ENCODE measurements around the gene GALNS. TPM values are rescaled to one million over a fixed set of nuclear protein-coding genes. Genes with fewer than 3 reads are reported as not detected.

GALNS gene
- total RNA-seq, 1 experiment from 2014 or later, result 81.6 TPM

DNA sequence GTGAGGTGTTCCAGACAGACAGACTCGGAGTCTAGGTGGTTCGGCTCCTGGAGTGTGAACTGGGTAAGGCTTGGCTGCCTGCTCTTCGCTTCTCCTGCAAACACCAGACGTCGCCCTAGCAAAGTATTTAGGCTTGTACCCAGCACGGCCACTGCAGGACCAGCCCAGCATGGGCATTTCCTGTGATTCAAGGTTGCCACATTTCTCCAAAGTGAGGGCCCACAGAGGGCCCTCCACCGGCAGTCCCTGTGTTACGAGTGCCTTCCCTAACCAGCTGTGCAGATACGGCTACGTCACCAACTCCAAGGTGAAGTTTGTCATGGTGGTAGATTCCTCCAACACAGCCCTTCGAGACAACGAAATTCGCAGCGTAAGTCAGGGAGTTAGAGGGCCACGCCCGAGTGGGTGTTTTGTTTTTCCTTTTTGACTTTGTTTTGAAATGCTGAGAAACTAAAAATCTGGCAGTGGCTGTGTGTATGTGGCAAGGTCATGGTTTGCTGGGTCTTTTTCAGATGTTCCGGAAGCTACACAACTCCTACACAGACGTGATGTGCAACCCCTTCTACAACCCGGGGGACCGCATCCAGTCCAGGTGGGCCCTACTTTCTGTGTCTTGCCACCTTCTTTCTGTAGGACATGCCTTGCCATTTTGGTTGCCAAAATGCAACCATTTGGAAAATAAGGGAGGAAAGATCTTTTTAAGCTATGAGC is 2.8 kb upstream of the GALNS start:
- Histone ChIP-seq H3K9me3 (ENCODE audit: control insufficient read depth, insufficient read depth, low read depth, low read length) (no peaks in the 10 kb centered on the region), H3K4me1 (ENCODE audit: control insufficient read depth, insufficient read depth, low read length) (peaks cover 9% of the 10 kb centered on the region; the same call in 1 of the 2 replicates), H3K27ac (ENCODE audit: low read length) (no peak overlapping the region), H3K36me3 (ENCODE audit: control insufficient read depth, insufficient read depth, low read length) (peaks cover 6% of the 10 kb centered on the region; the same call in 1 of the 2 replicates), H3K27me3 (ENCODE audit: control insufficient read depth, insufficient read depth, low read length) (no peaks in the 10 kb centered on the region), H3K4me3 (ENCODE audit: low read depth in 2 of 2, low read length in 2 of 2) (no peak overlapping the region)
- no peak for ATAC-seq
- ChIA-PET POLR2A (no interaction called here), CTCF (no interaction called here)
- in situ Hi-C loops (cut with HindIII; ENCODE audit: low pct_unique_long_range_greater_than_20kb, low sequenced_read_pairs), result no loop called here
- no peak for DNase-seq (ENCODE audit: low read depth, low spot score)
- BruUV-seq (replicated peaks), result no TSS peak
- TF ChIP-seq POLR2AphosphoS5 (IDR thresholded peaks at IDR 0.05; ENCODE audit: low read depth, low read length), result no peak
- TF ChIP-seq CTCF (IDR thresholded peaks at IDR 0.05), result no peak
- TF ChIP-seq, protein P1, sequence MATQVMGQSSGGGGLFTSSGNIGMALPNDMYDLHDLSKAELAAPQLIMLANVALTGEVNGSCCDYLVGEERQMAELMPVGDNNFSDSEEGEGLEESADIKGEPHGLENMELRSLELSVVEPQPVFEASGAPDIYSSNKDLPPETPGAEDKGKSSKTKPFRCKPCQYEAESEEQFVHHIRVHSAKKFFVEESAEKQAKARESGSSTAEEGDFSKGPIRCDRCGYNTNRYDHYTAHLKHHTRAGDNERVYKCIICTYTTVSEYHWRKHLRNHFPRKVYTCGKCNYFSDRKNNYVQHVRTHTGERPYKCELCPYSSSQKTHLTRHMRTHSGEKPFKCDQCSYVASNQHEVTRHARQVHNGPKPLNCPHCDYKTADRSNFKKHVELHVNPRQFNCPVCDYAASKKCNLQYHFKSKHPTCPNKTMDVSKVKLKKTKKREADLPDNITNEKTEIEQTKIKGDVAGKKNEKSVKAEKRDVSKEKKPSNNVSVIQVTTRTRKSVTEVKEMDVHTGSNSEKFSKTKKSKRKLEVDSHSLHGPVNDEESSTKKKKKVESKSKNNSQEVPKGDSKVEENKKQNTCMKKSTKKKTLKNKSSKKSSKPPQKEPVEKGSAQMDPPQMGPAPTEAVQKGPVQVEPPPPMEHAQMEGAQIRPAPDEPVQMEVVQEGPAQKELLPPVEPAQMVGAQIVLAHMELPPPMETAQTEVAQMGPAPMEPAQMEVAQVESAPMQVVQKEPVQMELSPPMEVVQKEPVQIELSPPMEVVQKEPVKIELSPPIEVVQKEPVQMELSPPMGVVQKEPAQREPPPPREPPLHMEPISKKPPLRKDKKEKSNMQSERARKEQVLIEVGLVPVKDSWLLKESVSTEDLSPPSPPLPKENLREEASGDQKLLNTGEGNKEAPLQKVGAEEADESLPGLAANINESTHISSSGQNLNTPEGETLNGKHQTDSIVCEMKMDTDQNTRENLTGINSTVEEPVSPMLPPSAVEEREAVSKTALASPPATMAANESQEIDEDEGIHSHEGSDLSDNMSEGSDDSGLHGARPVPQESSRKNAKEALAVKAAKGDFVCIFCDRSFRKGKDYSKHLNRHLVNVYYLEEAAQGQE (IDR thresholded peaks at IDR 0.05; ENCODE audit: insufficient read depth in 1 of 2, low read depth in 2 of 2, low read length in 1 of 2), result no peak
- TF ChIP-seq TCF7L2 (IDR thresholded peaks at IDR 0.05; ENCODE audit: low read depth, low read length), result no peak
- no peak for TF ChIP-seq SIN3A (IDR thresholded peaks at IDR 0.05; ENCODE audit: borderline replicate concordance, insufficient read depth, low read depth, low read length)
- intact Hi-C loops (cut with micrococcal nuclease; ENCODE audit: unreplicated experiment), result no loop called here

DNA sequence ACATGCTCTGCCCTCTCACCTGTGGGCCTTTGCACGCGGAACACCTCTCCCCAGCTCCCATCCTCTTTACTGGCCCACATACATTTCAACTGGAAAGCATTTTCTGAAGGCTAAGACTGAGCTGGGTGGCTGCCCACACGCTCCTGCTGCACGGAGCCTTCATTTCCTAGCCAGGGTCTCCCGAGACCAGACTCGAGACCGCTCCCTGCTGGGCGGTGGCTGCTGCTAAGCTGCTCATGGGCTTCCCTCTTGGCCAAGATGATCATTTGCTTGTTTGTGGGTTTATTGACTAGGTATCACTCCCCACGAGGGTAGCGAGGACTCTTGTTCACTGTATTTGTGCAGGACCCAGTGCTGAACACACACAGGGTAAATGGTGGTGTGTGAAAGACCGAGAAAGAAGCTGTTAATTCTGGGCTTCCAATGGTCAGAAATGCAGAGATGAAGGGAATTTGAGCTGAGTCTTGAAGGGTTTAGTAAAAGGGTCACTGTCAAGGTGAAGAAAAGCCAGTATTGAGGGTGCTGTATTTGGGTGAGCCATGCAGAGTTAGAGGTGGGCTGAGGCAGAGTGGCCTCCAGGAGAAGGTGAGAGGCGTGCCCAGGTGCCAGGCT is 1.1 kb upstream of the GALNS start:
- H3K27ac ChIP-seq (ENCODE audit: low read length), result peak overlapping the region; percentile 84
- intact Hi-C loops (cut with micrococcal nuclease; ENCODE audit: unreplicated experiment) (no loop called here), in situ Hi-C loops (cut with HindIII; ENCODE audit: low pct_unique_long_range_greater_than_20kb, low sequenced_read_pairs) (no loop called here)
- no peaks in the 10 kb centered on the region for H3K27me3 ChIP-seq (ENCODE audit: control insufficient read depth, insufficient read depth, low read length)
- POLR2A ChIA-PET, result no interaction called here
- peaks cover 6% of the 10 kb centered on the region; the same call in 1 of the 2 replicates for H3K36me3 ChIP-seq (ENCODE audit: control insufficient read depth, insufficient read depth, low read length)
- peak; percentile 69 for ATAC-seq
- CTCF ChIA-PET, result interaction anchor here (0.5 to 1.1 kb wide), 2 partner anchors 9 to 12 kb away, joined by 3 to 4 read pairs; no protein-coding TSS in a partner anchor
- TF ChIP-seq TCF7L2 (IDR thresholded peaks at IDR 0.05; ENCODE audit: low read depth, low read length) (no peak), CTCF (IDR thresholded peaks at IDR 0.05) (no peak; the same call in 1 of the 2 replicates), POLR2AphosphoS5 (IDR thresholded peaks at IDR 0.05; ENCODE audit: low read depth, low read length) (no peak), SIN3A (IDR thresholded peaks at IDR 0.05; ENCODE audit: borderline replicate concordance, insufficient read depth, low read depth, low read length) (no peak)
- TF ChIP-seq, protein P1 (IDR thresholded peaks at IDR 0.05; ENCODE audit: insufficient read depth in 1 of 2, low read depth in 2 of 2, low read length in 1 of 2), result no peak
- H3K9me3 ChIP-seq (ENCODE audit: control insufficient read depth, insufficient read depth, low read depth, low read length), result no peaks in the 10 kb centered on the region
- peak overlapping the region; percentile 88 to 93 for H3K4me3 ChIP-seq (ENCODE audit: low read depth in 2 of 2, low read length in 2 of 2)
- DNase-seq (ENCODE audit: low read depth, low spot score), result peak; percentile 17
- BruUV-seq (replicated peaks), result no TSS peak
- peaks cover 9% of the 10 kb centered on the region; the same call in 1 of the 2 replicates for H3K4me1 ChIP-seq (ENCODE audit: control insufficient read depth, insufficient read depth, low read length)

Measured in Panc1 (cell line).